SK-N-MC (cell line): ENCODE results near the gene FBLN1.

Source experiments
- EZH2 ChIP-seq: fragments of 200-600 bp; sonication (generic); IDR thresholded peaks from one replicate; pipeline ENCODE4 v1.6.1; 2017; ENCODE audit warnings: antibody characterized with exemption
- POLR2AphosphoS5 ChIP-seq: IDR thresholded peaks from 2 replicates; pipeline ENCODE4 v1.6.1; 2012; ENCODE audit warnings: mild to moderate bottlenecking, low read depth, low read length, borderline replicate concordance

GRCh38 chr22:45578524-45579147 lies 76.0 kb downstream of the FBLN1 start:
- TF ChIP-seq EZH2 (no peak), POLR2AphosphoS5 (no peak)
